H9 (cell line): ENCODE results near the gene DNAH11. TPM values are rescaled to one million over a fixed set of nuclear protein-coding genes. Genes with fewer than 3 reads are reported as not detected.

Source experiments
- DNase-seq: peaks from one replicate; pipeline ENCODE4 v3.0.0-alpha.2; 2017
- H2AFZ ChIP-seq: one replicate; pipeline ENCODE4 v1.6.1; 2013; ENCODE audit warnings: mild to moderate bottlenecking, low read length, control low read depth, moderate library complexity
- H2AK5ac ChIP-seq: 2 replicates; pipeline ENCODE4 v1.6.1; 2013; ENCODE audit warnings: low read length, control low read depth, mixed read lengths; ENCODE audit not compliant: insufficient read length
- H2BK120ac ChIP-seq: one replicate; pipeline ENCODE4 v1.6.1; 2013; ENCODE audit warnings: low read depth, mild to moderate bottlenecking, low read length, control low read depth, inconsistent platforms; ENCODE audit not compliant: poor library complexity, severe bottlenecking
- H2BK12ac ChIP-seq: 2 replicates; pipeline ENCODE4 v1.6.1; 2013; ENCODE audit warnings: low read length, control low read depth, mixed read lengths, low read depth; ENCODE audit not compliant: insufficient read length
- H2BK15ac ChIP-seq: 2 replicates; pipeline ENCODE4 v1.6.1; 2013; ENCODE audit warnings: low read depth, low read length, control low read depth
- H2BK20ac ChIP-seq: one replicate; pipeline ENCODE4 v1.6.1; 2013; ENCODE audit warnings: low read depth, mild to moderate bottlenecking, low read length, control low read depth, inconsistent platforms; ENCODE audit not compliant: poor library complexity, severe bottlenecking
- H2BK5ac ChIP-seq: 2 replicates; pipeline ENCODE4 v1.6.1; 2013; ENCODE audit warnings: low read length, control low read depth, mixed read lengths; ENCODE audit not compliant: insufficient read length
- H3K14ac ChIP-seq: 2 replicates; pipeline ENCODE4 v1.6.1; 2013; ENCODE audit warnings: low read length, control low read depth; ENCODE audit not compliant: insufficient read depth
- H3K18ac ChIP-seq: 2 replicates; pipeline ENCODE4 v1.6.1; 2013; ENCODE audit warnings: low read depth, mild to moderate bottlenecking, mixed read lengths, low read length, control low read depth; ENCODE audit not compliant: insufficient read length
- H3K23ac ChIP-seq: 2 replicates; pipeline ENCODE4 v1.6.1; 2013; ENCODE audit warnings: low read length, control low read depth, mixed read lengths, low read depth; ENCODE audit not compliant: insufficient read length
- H3K23me2 ChIP-seq: 2 replicates; pipeline ENCODE4 v1.6.1; 2013; ENCODE audit warnings: low read depth, mild to moderate bottlenecking, mixed read lengths, low read length, control low read depth; ENCODE audit not compliant: insufficient read length, poor library complexity, severe bottlenecking
- H3K27ac ChIP-seq: 2 replicates; pipeline ENCODE4 v1.5.1; 2013; ENCODE audit warnings: low read length, control low read depth, mixed read lengths, low read depth; ENCODE audit not compliant: insufficient read length
- H3K27me3 ChIP-seq: 2 replicates; pipeline ENCODE4 v1.6.1; 2013; ENCODE audit warnings: low read length, control low read depth, inconsistent platforms; ENCODE audit not compliant: insufficient read depth
- H3K4ac ChIP-seq: 2 replicates; pipeline ENCODE4 v1.6.1; 2013; ENCODE audit warnings: low read depth, mild to moderate bottlenecking, control low read depth, inconsistent platforms, low read length, moderate library complexity
- H3K4me1 ChIP-seq: 2 replicates; pipeline ENCODE4 v1.6.1; 2013; ENCODE audit warnings: low read length, control low read depth, inconsistent platforms; ENCODE audit not compliant: insufficient read depth
- H3K4me2 ChIP-seq: 2 replicates; pipeline ENCODE4 v1.6.1; 2013; ENCODE audit warnings: low read length, control low read depth, mixed read lengths; ENCODE audit not compliant: insufficient read length, insufficient read depth
- H3K56ac ChIP-seq: 2 replicates; pipeline ENCODE4 v1.6.1; 2013; ENCODE audit warnings: low read depth, mild to moderate bottlenecking, mixed read lengths, low read length, control low read depth; ENCODE audit not compliant: insufficient read length
- H3K79me1 ChIP-seq: 2 replicates; pipeline ENCODE4 v1.6.1; 2013; ENCODE audit warnings: low read depth, mild to moderate bottlenecking, moderate library complexity, low read length, control low read depth, inconsistent platforms; ENCODE audit not compliant: insufficient read depth, poor library complexity, severe bottlenecking
- H3K79me2 ChIP-seq: 2 replicates; pipeline ENCODE4 v1.6.1; 2013; ENCODE audit warnings: low read length, control low read depth, inconsistent platforms; ENCODE audit not compliant: insufficient read depth
- H3K9ac ChIP-seq: 2 replicates; pipeline ENCODE4 v1.6.1; 2013; ENCODE audit warnings: low read length, control low read depth, mixed read lengths; ENCODE audit not compliant: insufficient read length; ENCODE audit errors: extremely low read depth
- H3K9me3 ChIP-seq: one replicate; pipeline ENCODE4 v1.6.1; 2013; ENCODE audit warnings: low read depth, low read length, inconsistent platforms; ENCODE audit not compliant: control insufficient read depth
- H3T11ph ChIP-seq: one replicate; pipeline ENCODE4 v1.6.1; 2013; ENCODE audit warnings: mild to moderate bottlenecking, low read length, control low read depth, inconsistent platforms
- H4K20me1 ChIP-seq: one replicate; pipeline ENCODE4 v1.6.1; 2013; ENCODE audit not compliant: control insufficient read depth, insufficient read length, insufficient read depth
- H4K5ac ChIP-seq: 2 replicates; pipeline ENCODE4 v1.6.1; 2013; ENCODE audit warnings: low read depth, mild to moderate bottlenecking, mixed read lengths, low read length, control low read depth; ENCODE audit not compliant: insufficient read length
- H4K8ac ChIP-seq: replicated peaks from 2 replicates; pipeline ENCODE4 v1.6.1; 2013; ENCODE audit warnings: low read length, control low read depth, mixed read lengths, low read depth; ENCODE audit not compliant: insufficient read length
- H4K91ac ChIP-seq: 2 replicates; pipeline ENCODE4 v1.6.1; 2013; ENCODE audit warnings: low read depth, mild to moderate bottlenecking, moderate library complexity, mixed read lengths, low read length, control low read depth; ENCODE audit not compliant: insufficient read length
- H3K27ac Mint-ChIP-seq, 3 experiments: 2 replicates in 2 of 3; 3 replicates in 1 of 3; pipeline ENCODE4 v1.8.0; 2020 to 2021; ENCODE audit warnings: mixed read lengths in 3 of 3, mild to moderate bottlenecking in 1 of 3, moderate library complexity in 1 of 3
- H3K27me3 Mint-ChIP-seq: 2 replicates; pipeline ENCODE4 v1.8.0; 2021; ENCODE audit warnings: low read depth, mild to moderate bottlenecking, moderate library complexity, mixed read lengths
- H3K36me3 Mint-ChIP-seq, 3 experiments: 2 replicates in 2 of 3; 3 replicates in 1 of 3; pipeline ENCODE4 v1.8.0; 2020 to 2021; ENCODE audit warnings: low read depth in 3 of 3, mixed read lengths in 3 of 3; ENCODE audit not compliant: insufficient read depth in 1 of 3
- H3K4me1 Mint-ChIP-seq, 2 experiments: 2 replicates each; pipeline ENCODE4 v1.8.0; 2020; ENCODE audit warnings: mixed read lengths in 2 of 2
- H3K4me3 Mint-ChIP-seq, 2 experiments: 2 replicates in 1 of 2; 3 replicates in 1 of 2; pipeline ENCODE4 v1.8.0; 2020 to 2021; ENCODE audit warnings: mild to moderate bottlenecking in 2 of 2, mixed read lengths in 2 of 2, moderate library complexity in 1 of 2
- H3K9me3 Mint-ChIP-seq, 2 experiments: 2 replicates in 1 of 2; 3 replicates in 1 of 2; pipeline ENCODE4 v1.8.0; 2020; ENCODE audit warnings: mild to moderate bottlenecking in 2 of 2, mixed read lengths in 2 of 2, moderate library complexity in 1 of 2
- WGBS: extraction: QIAGEN DNeasy Blood & Tissue Kit; methylation state at CpG from one replicate; pipeline ENCODE4 v1.1.7; 2013; ENCODE audit warnings: missing lambda C conversion rate, low lambda C conversion rate, mixed read lengths; ENCODE audit not compliant: insufficient read length; ENCODE audit errors: extremely low coverage; 5-methylcytosine and 5-hydroxymethylcytosine counted together
- total RNA-seq: library from RNA; stranded (reverse); gene quantifications from 2 replicates; pipeline ENCODE4 v1.2.1, GENCODE V29; 2021
- TF ChIP-seq, protein P1 (sequence below): fragments of 200-600 bp; sonication (generic); conservative IDR thresholded peaks from 3 replicates; pipeline ENCODE4 v1.8.0; 2021; ENCODE audit warnings: antibody characterized with exemption, mild to moderate bottlenecking

Gene DNAH11
- total RNA-seq, 1 experiment from 2014 or later, result 2.5 TPM

- Histone ChIP-seq H2BK12ac (no peak overlapping the region), H4K8ac (no peak overlapping the region), H3K9ac (no peak overlapping the region), H4K5ac (no peak overlapping the region), H2BK120ac (no peak overlapping the region), H2AFZ (no peak overlapping the region), H3K9me3 (no peaks in the 10 kb centered on the region), H3K4me2 (no peak overlapping the region), H3K18ac (no peak overlapping the region), H3K4me1 (no peaks in the 10 kb centered on the region), H3K23me2 (no peaks in the 10 kb centered on the region), H3K23ac (no peak overlapping the region), H2BK5ac (no peak overlapping the region), H3K14ac (no peak overlapping the region), H4K91ac (no peak overlapping the region), H3K4ac (no peak overlapping the region), H3K27me3 (no peaks in the 10 kb centered on the region), H3K79me2 (no peaks in the 10 kb centered on the region), H3K56ac (no peak overlapping the region), H2BK15ac (no peak overlapping the region), H3T11ph (no peak overlapping the region), H2BK20ac (no peak overlapping the region), H3K79me1 (no peaks in the 10 kb centered on the region), H3K27ac (no peak overlapping the region), H4K20me1 (no peaks in the 10 kb centered on the region), H2AK5ac (no peak overlapping the region)
- Mint-ChIP-seq H3K4me3 (no peak overlapping the region), H3K36me3 (peaks cover 41 to 57% (median 54%) of the 10 kb centered on the region in 3 experiments), H3K9me3 (peaks cover 0 to 26% of the 10 kb centered on the region in 2 experiments; a peak in 3 of 5 replicates), H3K27me3 (no peaks in the 10 kb centered on the region), H3K27ac (peak overlapping the region in 1 of 3 experiments; percentile 75; a peak in 2 of 7 replicates), H3K4me1 (peaks cover 8 to 13% of the 10 kb centered on the region in 2 experiments)
- DNase-seq, result peak; percentile 44
- TF ChIP-seq, protein P1, sequence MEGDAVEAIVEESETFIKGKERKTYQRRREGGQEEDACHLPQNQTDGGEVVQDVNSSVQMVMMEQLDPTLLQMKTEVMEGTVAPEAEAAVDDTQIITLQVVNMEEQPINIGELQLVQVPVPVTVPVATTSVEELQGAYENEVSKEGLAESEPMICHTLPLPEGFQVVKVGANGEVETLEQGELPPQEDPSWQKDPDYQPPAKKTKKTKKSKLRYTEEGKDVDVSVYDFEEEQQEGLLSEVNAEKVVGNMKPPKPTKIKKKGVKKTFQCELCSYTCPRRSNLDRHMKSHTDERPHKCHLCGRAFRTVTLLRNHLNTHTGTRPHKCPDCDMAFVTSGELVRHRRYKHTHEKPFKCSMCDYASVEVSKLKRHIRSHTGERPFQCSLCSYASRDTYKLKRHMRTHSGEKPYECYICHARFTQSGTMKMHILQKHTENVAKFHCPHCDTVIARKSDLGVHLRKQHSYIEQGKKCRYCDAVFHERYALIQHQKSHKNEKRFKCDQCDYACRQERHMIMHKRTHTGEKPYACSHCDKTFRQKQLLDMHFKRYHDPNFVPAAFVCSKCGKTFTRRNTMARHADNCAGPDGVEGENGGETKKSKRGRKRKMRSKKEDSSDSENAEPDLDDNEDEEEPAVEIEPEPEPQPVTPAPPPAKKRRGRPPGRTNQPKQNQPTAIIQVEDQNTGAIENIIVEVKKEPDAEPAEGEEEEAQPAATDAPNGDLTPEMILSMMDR, result peak; percentile 84
- WGBS, result no CpG with 5 or more reads among the region's 8 CpGs
Measured at GRCh38 chr7:21507627-21508343, 35.1 kb upstream of the DNAH11 start.
